ENCODE measurements around the gene DHTKD1. TPM values are rescaled to one million over a fixed set of nuclear protein-coding genes. Genes with fewer than 3 reads are reported as not detected.

DHTKD1 gene
- total and polyA plus RNA-seq, 5 experiments from 2014 or later = 5.4 to 18.2 (median 8.0) TPM

GRCh38 chr10:12113627-12114026 lies 44.9 kb downstream of the DHTKD1 start:
- Mint-ChIP-seq H3K36me3 (peaks cover 5 to 28% (median 11%) of the 10 kb centered on the region in 3 donors), H3K27me3 (no peaks in the 10 kb centered on the region), H3K4me3 (no peak overlapping the region), H3K27ac (peak overlapping the region in 2 of 10 donors; percentile 53 to 76), H3K9me3 (no peaks in the 10 kb centered on the region), H3K4me1 (peaks cover 8 to 23% (median 14%) of the 10 kb centered on the region in 4 donors)
- DNase-seq (no peak), ATAC-seq (no peak)
- POLR2A ChIA-PET = no interaction called here

DNA sequence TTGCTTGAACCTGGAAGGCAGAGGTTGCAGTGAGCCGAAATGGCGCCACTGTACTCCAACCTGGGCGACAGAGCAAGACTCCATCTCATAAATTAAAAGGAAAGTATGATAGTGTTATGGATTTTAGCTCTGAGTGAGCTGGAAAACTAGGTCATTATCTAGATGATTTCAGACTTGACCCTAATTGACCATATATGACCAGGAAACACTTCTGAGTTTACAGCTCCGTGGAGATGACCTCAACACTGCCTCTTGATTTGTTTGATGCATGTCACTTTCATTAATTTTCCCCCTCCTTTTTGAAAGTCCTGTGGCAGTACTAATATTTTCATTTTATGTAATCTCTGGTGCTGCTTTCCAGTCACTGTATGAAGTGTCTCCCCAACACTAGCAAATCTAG lies 52.9 kb downstream of the DHTKD1 start:
- ATAC-seq = no peak
- POLR2A ChIA-PET = no interaction called here
- H3K36me3 Mint-ChIP-seq = peaks cover 0 to 56% (median 22%) of the 10 kb centered on the region in 3 donors
- H3K4me3 Mint-ChIP-seq = no peak overlapping the region
- no peaks in the 10 kb centered on the region for H3K27me3 Mint-ChIP-seq
- H3K27ac Mint-ChIP-seq = peak overlapping the region in 2 of 10 donors; percentile 38 to 77
- DNase-seq = no peak
- H3K9me3 Mint-ChIP-seq = no peaks in the 10 kb centered on the region
- H3K4me1 Mint-ChIP-seq = peaks cover 0 to 17% (median 3%) of the 10 kb centered on the region in 4 donors

DNA sequence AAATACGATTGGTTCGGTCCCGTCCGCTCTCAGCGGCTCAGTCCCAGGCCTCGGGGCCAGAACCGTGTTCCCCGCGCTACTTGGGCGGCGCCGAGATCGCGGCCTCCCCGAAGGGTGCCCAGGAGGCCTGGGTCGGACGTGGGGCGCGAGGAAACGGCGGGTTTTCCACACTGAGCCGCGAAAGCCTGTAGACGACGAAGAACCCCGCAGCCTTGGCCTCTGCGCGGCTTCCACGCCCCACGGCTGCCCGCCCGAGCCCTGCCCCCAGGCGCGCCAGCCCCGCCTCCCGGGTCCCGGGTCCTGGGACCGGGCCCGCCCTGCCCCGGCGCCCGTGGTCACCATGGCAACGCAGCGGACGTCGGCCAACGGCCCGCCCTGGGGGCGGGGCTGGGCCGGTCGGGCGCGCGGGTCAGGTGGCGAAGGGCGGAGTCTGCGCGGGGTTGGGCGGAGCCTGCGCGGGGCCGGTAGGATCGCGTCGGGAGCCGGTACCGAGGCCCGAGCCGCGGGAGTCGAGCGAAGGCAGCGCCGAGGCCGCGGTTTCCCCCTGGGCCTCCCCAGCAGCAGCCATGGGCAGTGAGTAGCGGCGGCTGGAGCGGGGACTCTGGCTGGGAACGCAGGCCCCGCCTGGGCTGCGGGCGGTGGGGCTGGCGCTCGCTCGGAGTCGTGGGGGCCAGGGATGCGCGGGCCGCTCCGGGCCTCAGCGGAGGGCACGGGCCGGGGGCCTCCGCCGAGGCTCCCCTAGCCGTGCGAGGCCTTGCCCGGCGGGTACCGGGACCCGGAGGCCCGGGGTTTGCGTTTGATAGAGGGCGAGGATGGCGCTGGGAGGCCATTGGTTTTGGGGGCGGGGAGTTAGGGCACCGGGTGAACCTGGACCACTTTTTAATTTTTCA lies 60.7 kb downstream of the DHTKD1 start, which contains the start of gene SEC61A2:
Gene SEC61A2, plus strand, starts transcription at position 456 of the 890 bp plus-strand sequence. Its CDS starts 111 bp downstream, at position 567.
- H3K4me1 Mint-ChIP-seq = peaks cover 14 to 23% (median 16%) of the 10 kb centered on the region in 4 donors
- ATAC-seq (peak; percentile 87 to 90), DNase-seq (peak; percentile 92 to 100 (median 96))
- POLR2A ChIA-PET = interaction anchor here (0.6 to 1.6 kb wide), 9 partner anchors 44 to 1212 kb away, joined by 3 to 5 read pairs (median 4); partner anchors contain the start of genes CDC123, DHTKD1 and NUDT5
- peaks cover 0 to 9% (median 0%) of the 10 kb centered on the region in 3 donors for H3K36me3 Mint-ChIP-seq
- H3K9me3 Mint-ChIP-seq = no peaks in the 10 kb centered on the region
- peak within 1 kb of the TSS; percentile 81 to 96 (median 91) for H3K4me3 Mint-ChIP-seq
- H3K27ac Mint-ChIP-seq = peak within 1 kb of the TSS; percentile 63 to 93 (median 90)
- no peaks in the 10 kb centered on the region for H3K27me3 Mint-ChIP-seq

DNA sequence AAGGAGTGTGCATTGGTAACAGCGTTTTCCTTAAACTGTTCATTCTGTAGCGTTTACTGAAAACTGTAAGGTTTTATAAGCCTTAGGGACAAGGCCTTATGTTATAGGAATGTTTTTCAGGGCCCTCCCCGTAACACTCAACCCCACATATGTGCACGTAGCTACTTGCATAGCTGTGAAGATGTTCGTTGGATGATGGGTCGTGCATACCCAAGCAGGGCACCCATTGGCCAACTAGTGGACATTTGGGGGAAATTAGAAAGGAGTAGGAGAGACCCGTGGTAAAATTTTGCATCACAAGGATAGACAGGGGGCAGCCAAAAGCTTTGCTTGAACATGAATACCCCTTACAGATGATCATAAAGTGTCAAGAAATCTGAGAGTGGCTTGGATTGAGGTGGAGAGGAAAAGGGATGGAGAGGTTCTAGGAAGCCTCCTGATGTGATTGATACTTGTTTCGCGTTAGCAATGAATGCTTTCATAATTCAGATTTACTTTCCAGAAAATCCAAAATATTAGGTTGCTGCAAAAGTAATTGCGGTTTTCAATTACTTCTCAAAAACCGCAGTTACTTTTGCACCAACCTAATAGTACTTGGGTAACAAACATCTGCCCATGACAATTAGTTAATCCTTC lies 61.6 kb downstream of the DHTKD1 start:
- Mint-ChIP-seq H3K36me3 (peaks cover 0 to 15% (median 0%) of the 10 kb centered on the region in 3 donors), H3K4me3 (peak overlapping the region; percentile 81 to 96 (median 90)), H3K9me3 (no peaks in the 10 kb centered on the region), H3K27me3 (no peaks in the 10 kb centered on the region), H3K4me1 (peaks cover 14 to 23% (median 16%) of the 10 kb centered on the region in 4 donors), H3K27ac (peak overlapping the region; percentile 48 to 93 (median 90))
- peak; percentile 18 to 21 for ATAC-seq
- DNase-seq = peak in 8 of 10 donors; percentile 1 to 35 (median 26)
- POLR2A ChIA-PET = interaction anchor here (0.6 to 1.6 kb wide), 6 partner anchors 51 to 1211 kb away, joined by 3 to 5 read pairs (median 3); partner anchors contain the start of genes CDC123, DHTKD1 and NUDT5

GRCh38 chr10:12135631-12136030 lies 66.9 kb downstream of the DHTKD1 start:
- ATAC-seq = no peak
- no peak for DNase-seq
- H3K9me3 Mint-ChIP-seq = no peaks in the 10 kb centered on the region
- POLR2A ChIA-PET = no interaction called here
- H3K36me3 Mint-ChIP-seq = peaks cover 0 to 55% (median 4%) of the 10 kb centered on the region in 3 donors
- no peak overlapping the region for H3K27ac Mint-ChIP-seq
- H3K4me1 Mint-ChIP-seq = peaks cover 0 to 7% (median 3%) of the 10 kb centered on the region in 4 donors
- H3K27me3 Mint-ChIP-seq = no peaks in the 10 kb centered on the region
- H3K4me3 Mint-ChIP-seq = no peak overlapping the region

GRCh38 chr10:12140038-12140437 lies 71.3 kb downstream of the DHTKD1 start:
- Mint-ChIP-seq H3K4me3 (no peak overlapping the region), H3K4me1 (peaks cover 0 to 4% (median 0%) of the 10 kb centered on the region in 4 donors), H3K27me3 (no peaks in the 10 kb centered on the region), H3K9me3 (no peaks in the 10 kb centered on the region), H3K27ac (no peak overlapping the region), H3K36me3 (peaks cover 14 to 75% (median 15%) of the 10 kb centered on the region in 3 donors)
- DNase-seq = no peak
- ATAC-seq = no peak
- POLR2A ChIA-PET = interaction anchor here (0.6 to 0.7 kb wide), 2 partner anchors 61 to 1162 kb away, joined by 3 to 5 read pairs; no protein-coding TSS in a partner anchor

DNA sequence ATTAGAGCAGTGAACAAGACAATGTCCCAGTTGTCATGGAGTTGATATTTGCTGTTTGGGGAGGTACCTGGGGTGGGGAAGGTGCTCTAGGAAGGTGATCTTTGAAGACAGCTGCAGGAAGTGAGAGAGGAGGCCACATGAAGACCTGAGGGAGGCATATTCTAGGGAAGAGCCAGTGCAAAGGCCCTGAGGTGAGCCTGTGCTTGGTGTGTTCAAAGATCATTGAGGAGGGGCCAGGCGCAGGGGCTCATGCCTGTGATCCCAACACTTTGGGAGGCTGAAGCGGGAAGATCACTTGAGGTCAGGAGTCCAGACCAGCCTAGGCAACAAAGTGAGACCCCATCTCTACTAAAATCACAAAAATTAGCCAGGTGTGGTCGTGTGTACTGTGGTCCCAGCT lies 75.8 kb downstream of the DHTKD1 start:
- H3K4me1 Mint-ChIP-seq = peaks cover 0 to 4% (median 0%) of the 10 kb centered on the region in 4 donors
- ATAC-seq (no peak), DNase-seq (no peak)
- POLR2A ChIA-PET = interaction anchor here (0.6 kb wide), 1 partner anchor 24 kb away, joined by 4 read pairs; no protein-coding TSS in a partner anchor
- no peaks in the 10 kb centered on the region for H3K27me3 Mint-ChIP-seq
- H3K9me3 Mint-ChIP-seq = no peaks in the 10 kb centered on the region
- no peak overlapping the region for H3K27ac Mint-ChIP-seq
- H3K36me3 Mint-ChIP-seq = peaks cover 15 to 73% (median 25%) of the 10 kb centered on the region in 3 donors
- H3K4me3 Mint-ChIP-seq = no peak overlapping the region

- H3K4me3 Mint-ChIP-seq = no peak overlapping the region
- ATAC-seq (no peak), DNase-seq (no peak)
- H3K36me3 Mint-ChIP-seq = peaks cover 3 to 76% (median 24%) of the 10 kb centered on the region in 3 donors
- H3K4me1 Mint-ChIP-seq = peaks cover 0 to 5% (median under 1%) of the 10 kb centered on the region in 4 donors
- peak overlapping the region in 1 of 10 donors; percentile 53 for H3K27ac Mint-ChIP-seq
- H3K27me3 Mint-ChIP-seq = no peaks in the 10 kb centered on the region
- no peaks in the 10 kb centered on the region for H3K9me3 Mint-ChIP-seq
- POLR2A ChIA-PET = no interaction called here
Measured at GRCh38 chr10:12150163-12150562, 81.4 kb downstream of the DHTKD1 start.

DNA sequence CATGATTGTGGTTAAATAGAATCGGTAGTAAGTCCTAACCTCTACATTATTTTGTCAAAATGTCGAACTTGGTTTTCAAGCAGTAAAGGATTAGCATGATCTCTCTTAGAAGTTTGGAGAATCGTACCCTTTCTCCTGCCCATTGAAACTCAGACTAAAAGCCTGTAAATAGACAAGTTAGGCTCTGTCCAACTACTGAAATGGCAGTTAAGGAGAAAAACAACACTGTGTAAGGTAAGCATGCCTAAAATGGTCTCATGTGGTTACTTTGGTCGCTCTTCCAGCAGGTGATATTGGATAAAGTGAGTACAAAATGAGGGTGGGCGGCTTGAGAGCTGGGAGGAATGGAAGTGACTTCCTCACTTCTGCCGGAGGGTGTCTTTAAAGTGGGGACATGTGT lies 85.8 kb downstream of the DHTKD1 start:
- no peak overlapping the region for H3K4me3 Mint-ChIP-seq
- peaks cover 3 to 80% (median 18%) of the 10 kb centered on the region in 3 donors for H3K36me3 Mint-ChIP-seq
- peaks cover 0 to 5% (median under 1%) of the 10 kb centered on the region in 4 donors for H3K4me1 Mint-ChIP-seq
- DNase-seq = no peak
- H3K9me3 Mint-ChIP-seq = no peaks in the 10 kb centered on the region
- POLR2A ChIA-PET = no interaction called here
- H3K27ac Mint-ChIP-seq = peak overlapping the region in 1 of 10 donors; percentile 30
- no peak for ATAC-seq
- H3K27me3 Mint-ChIP-seq = no peaks in the 10 kb centered on the region

- H3K9me3 Mint-ChIP-seq = no peaks in the 10 kb centered on the region
- no peak overlapping the region for H3K27ac Mint-ChIP-seq
- no peaks in the 10 kb centered on the region for H3K27me3 Mint-ChIP-seq
- peaks cover 0 to 76% (median 12%) of the 10 kb centered on the region in 3 donors for H3K36me3 Mint-ChIP-seq
- ATAC-seq = no peak
- DNase-seq = no peak
- peaks cover 0 to 2% (median under 1%) of the 10 kb centered on the region in 4 donors for H3K4me1 Mint-ChIP-seq
- POLR2A ChIA-PET = no interaction called here
- no peak overlapping the region for H3K4me3 Mint-ChIP-seq
Measured at GRCh38 chr10:12156367-12157123, 87.8 kb downstream of the DHTKD1 start.

DNA sequence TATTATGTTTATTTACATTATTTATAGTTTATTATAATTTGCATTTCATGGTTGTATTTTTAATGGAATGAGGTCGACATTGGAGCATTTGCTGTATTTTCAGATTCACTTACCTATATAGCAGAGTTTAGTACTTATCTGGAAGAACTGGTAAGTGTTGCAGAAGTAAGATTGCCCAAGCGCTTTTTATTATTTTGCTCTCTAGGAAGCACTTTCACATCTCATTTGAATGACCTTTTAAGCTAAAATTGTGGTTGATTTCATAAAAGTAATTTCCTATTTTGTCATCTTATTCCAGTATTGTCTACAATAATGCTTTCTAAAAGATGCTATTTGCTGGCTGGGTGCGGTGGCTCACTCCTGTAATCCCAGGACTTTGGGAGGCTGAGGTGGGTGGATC lies 89.4 kb downstream of the DHTKD1 start:
- H3K27me3 Mint-ChIP-seq = no peaks in the 10 kb centered on the region
- H3K4me1 Mint-ChIP-seq = peaks cover 0 to 2% (median under 1%) of the 10 kb centered on the region in 4 donors
- no peaks in the 10 kb centered on the region for H3K9me3 Mint-ChIP-seq
- POLR2A ChIA-PET = interaction anchor here (0.9 kb wide), 1 partner anchor 9 kb away, joined by 5 read pairs; no protein-coding TSS in a partner anchor
- H3K4me3 Mint-ChIP-seq = no peak overlapping the region
- ATAC-seq = no peak
- H3K27ac Mint-ChIP-seq = no peak overlapping the region
- peaks cover 0 to 78% (median 16%) of the 10 kb centered on the region in 3 donors for H3K36me3 Mint-ChIP-seq
- no peak for DNase-seq

GRCh38 chr10:12160664-12161063 lies 91.9 kb downstream of the DHTKD1 start:
- Mint-ChIP-seq H3K27ac (no peak overlapping the region), H3K36me3 (peaks cover 0 to 83% (median 20%) of the 10 kb centered on the region in 3 donors), H3K4me3 (no peak overlapping the region), H3K4me1 (peaks cover 0 to 2% (median 0%) of the 10 kb centered on the region in 4 donors), H3K27me3 (no peaks in the 10 kb centered on the region), H3K9me3 (no peaks in the 10 kb centered on the region)
- ATAC-seq (no peak), DNase-seq (no peak)
- POLR2A ChIA-PET = no interaction called here

Data from naive thymus-derived CD8-positive, alpha-beta T cell (primary cell).